GM20000 (cell line): ENCODE data around the gene AGAP3.

Experiments
- DNase-seq: peaks from one replicate; pipeline ENCODE4 v3.0.0; 2012; ENCODE audit warnings: low spot score
- CTCF ChIP-seq: IDR thresholded peaks from 2 replicates; pipeline ENCODE4 v1.5.1; 2012; ENCODE audit warnings: mild to moderate bottlenecking, control low read depth; ENCODE audit errors: extremely low read depth, missing control alignments

The AGAP3 gene

DNA sequence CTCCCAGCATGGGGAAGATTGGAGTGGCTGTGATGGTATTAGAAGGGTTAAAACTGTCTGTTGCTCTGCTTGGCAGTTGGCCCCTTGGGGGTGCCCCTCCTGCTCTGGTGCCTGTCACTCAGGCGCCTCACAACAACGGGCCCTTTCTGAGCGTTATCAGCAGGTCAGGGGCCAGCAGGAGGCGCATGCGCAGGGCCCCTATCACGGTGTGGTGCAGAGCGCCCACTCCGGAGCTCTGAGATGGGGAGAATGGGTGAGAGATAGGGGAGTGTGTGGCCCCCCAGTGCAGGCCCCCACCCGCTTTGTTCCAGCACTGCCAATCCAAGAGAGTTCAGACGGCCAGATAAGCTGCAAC lies 56.4 kb downstream of the AGAP3 start:
- TF ChIP-seq CTCF = no peak

GRCh38 chr7:151143261-151144015 lies 57.2 kb downstream of the AGAP3 start:
- DNase-seq = no peak
- no peak for TF ChIP-seq CTCF

More for the DNA sequence above, 56.4 kb downstream of the AGAP3 start:
- no peak for DNase-seq

GRCh38 chr7:151144387-151144786 lies 58.1 kb downstream of the AGAP3 start:
- TF ChIP-seq CTCF = no peak

DNA sequence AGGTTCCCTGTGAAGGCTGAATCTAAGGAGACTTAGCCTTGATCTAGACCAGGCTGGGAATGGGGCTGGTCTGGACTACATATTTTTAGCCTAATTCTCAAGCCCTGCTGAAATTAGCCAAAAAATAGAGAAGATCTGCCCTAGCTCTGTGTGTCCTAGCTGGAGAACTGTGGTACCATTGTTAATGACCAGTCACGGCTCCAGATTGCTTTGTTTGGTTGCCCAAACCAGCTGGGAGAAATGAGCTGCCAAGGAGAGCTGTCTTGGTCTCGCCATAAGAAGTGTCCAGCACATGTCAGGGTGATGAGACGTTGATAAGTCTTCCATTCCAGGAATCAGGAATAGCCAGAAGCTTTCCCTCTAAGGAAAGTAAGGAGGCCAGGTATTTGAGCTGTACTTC lies 60.5 kb downstream of the AGAP3 start:
- TF ChIP-seq CTCF = no peak
- no peak for DNase-seq

More at GRCh38 chr7:151144387-151144786, 58.1 kb downstream of the AGAP3 start:
- DNase-seq = no peak

GRCh38 chr7:151148319-151149259 lies 62.3 kb downstream of the AGAP3 start:
- TF ChIP-seq CTCF = no peak

GRCh38 chr7:151150388-151150787 lies 64.1 kb downstream of the AGAP3 start:
- DNase-seq = no peak
- no peak for TF ChIP-seq CTCF

More at GRCh38 chr7:151148319-151149259, 62.3 kb downstream of the AGAP3 start:
- DNase-seq = no peak
